CD4-positive, alpha-beta T cell treated with Interleukin-1 beta for 1 hour (primary cell): ENCODE data around the gene CFB.
"Not testable (repeated sequence)": the region's sequence is repeated elsewhere in the genome, so short reads cannot be mapped to it uniquely, and the experiment has no call there.

Source experiments
- DNase-seq, 2 donors: peaks; one replicate each; pipeline ENCODE4 v3.0.0-alpha.2; 2020 to 2022

The CFB gene

DNA sequence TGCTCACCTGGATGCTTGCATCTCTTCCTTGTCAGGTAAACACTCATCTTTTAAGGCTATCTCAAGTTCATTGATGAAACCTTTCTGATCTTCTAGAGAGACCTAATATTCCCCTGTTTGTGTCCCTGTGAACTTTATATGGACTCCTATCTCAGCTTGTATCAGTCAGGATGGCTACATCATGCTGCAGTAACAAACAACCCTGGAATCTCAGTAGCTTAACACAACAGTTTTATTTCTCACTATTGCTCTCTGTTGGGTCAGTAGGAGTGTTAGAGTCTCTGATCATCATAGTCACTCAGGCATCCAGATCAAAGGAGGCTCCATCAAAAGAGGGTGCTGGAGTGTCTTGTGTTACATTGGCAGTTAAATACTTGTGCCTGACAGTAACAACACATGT is 30.5 kb upstream of the CFB start:
- no peak for DNase-seq

DNA sequence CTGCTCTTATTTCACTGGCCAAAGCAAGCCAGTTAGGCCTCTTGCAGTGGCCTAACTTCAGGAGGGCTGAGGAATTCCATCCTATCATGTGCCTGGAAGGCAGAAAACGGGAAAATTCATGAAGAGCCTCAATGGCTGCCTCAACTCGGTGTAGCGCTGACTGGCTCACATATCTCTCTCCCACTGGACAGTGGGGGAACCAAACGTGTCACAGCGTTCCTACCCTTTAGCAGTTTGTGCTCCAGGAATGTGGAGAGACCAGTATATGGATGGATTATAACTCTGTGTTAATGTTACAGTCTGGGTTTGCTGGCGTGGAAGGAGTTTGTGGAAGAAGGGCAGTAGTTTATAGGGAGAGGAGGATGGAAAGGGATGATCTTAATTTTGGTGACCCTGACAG is 30.1 kb upstream of the CFB start:
- DNase-seq = no peak

DNA sequence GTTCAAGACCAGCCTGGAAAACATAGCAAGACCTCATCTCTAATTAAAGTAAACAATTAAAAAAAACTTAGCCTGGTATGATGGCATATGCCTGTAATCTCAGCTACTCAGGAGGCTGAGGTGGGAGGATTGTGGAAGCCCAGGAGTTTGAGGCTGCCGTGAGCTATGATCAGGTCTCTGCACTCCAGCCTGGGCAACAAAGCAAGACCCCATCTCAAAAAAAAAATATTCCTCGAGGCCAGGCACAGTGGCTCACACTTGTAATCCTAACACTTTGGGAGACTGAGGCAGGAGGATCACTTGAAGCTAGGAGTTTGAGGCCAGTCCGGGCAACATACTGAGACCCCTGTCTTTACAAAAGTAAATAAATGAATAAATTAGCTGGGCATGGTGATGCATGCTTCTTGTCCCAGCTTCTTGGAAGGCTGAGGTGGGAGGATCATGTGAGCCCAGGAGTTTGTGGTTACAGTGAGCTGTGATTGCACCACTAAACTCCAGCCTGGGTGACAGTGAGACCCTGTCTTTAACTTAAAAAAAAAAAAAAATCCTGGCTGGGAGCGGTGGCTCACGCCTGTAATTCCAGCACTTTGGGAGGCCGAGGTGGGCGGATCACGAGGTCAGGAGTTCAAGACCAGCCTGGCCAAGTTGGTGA is 27.7 kb upstream of the CFB start:
- DNase-seq = no peak

DNA sequence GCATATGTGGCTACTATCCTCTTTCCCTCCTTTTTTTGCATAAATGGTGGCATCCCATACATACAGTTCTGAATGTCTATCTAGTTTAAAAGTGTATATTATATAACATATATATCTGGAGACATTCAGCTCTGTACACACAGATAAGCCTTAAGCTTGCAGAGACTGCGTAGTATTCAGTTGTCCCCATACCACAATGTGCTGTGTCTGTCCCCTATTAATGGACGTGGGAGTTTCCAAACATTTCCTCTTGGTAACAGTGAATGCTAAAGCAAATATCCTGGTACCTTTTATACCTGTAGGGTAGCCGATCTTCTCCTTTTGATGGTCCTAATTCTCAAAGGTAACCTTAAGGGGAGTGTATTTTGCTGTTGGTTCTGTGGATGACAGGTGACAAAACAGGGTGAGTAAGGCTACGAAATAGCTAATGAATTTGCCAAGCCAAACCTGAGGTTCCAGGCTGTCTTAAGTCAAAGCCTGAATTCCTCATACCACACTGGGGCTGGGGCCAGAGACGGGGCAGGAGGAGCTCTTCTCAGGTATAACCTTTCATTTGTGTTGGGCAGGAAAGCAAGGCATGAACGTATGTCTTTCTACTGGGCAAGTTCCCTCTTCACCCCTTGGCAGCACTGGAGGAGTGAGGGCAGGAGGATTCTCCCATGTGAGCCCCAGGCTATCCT is 26.1 kb upstream of the CFB start:
- DNase-seq = no peak

DNA sequence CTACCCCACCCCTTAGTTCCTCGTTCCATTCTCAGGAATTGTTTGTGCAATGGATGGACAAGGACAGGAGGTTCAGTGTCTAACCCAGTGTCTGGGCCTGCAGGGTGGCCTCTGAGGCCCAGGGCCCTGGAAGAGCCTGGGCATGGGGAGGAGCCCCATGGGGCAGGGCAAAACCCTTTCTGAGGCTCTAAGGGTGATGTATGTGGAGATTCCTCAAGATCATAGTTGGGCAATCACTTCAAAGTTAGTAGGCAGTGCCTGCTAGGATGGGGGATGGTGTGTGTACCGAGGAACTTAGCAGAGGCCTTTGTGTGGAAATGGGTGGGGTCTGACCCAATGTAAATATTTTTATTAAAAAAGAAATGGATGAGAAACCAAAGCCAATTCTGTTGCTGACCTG is 25.1 kb upstream of the CFB start:
- no peak for DNase-seq

DNA sequence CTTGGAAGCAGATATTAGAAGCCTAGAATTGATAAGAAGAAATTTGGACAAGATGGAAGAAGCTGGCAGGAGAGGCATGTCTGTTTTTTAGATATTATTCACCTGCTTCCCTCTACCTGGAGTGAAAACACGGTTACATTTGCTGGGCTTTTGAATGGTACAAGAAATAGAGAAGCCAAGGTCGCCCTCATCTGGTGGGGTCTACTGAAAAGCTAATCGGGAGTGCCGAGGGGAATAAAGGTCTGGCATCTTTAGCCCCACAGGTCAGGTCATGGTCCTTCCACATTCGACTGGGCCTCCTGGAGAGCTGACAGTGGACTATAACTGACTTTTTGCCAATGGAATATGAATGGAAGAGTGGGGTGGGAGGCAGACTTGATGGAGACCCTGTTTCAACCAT is 23.0 kb upstream of the CFB start:
- DNase-seq = no peak

DNA sequence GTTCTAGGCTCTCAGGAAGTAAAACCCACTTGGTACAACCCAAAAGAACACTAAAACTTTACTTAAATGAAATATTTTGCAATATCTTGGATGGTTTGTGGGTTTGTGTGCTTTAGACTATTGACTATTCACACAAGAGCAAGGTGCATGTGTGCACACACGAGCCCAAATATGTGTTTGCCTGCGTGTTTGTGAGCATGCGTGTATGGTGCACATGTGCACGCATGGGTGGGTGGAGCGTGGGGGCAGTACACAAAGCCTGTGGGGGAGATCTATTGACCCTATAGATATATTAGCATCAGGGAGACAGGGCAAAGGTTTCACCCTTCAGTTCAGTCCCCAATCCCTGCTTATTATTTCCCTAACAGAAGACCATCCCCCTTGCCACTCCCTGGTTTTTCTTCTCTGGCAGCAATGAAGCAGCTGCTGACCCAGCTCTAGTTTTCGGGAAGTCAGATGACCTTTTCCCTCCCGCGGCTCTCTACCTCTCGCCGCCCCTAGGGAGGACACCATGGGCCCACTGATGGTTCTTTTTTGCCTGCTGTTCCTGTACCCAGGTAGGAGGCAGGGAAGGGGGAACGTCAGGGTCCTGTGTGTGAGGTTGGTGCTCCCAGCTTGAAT is 18.5 kb upstream of the CFB start, which contains the start of gene C2:
TSS of gene C2 (plus strand) at position 476 of the 621 bp plus-strand sequence. CDS start at position 512, 36 bp downstream.
- DNase-seq = no peak

DNA sequence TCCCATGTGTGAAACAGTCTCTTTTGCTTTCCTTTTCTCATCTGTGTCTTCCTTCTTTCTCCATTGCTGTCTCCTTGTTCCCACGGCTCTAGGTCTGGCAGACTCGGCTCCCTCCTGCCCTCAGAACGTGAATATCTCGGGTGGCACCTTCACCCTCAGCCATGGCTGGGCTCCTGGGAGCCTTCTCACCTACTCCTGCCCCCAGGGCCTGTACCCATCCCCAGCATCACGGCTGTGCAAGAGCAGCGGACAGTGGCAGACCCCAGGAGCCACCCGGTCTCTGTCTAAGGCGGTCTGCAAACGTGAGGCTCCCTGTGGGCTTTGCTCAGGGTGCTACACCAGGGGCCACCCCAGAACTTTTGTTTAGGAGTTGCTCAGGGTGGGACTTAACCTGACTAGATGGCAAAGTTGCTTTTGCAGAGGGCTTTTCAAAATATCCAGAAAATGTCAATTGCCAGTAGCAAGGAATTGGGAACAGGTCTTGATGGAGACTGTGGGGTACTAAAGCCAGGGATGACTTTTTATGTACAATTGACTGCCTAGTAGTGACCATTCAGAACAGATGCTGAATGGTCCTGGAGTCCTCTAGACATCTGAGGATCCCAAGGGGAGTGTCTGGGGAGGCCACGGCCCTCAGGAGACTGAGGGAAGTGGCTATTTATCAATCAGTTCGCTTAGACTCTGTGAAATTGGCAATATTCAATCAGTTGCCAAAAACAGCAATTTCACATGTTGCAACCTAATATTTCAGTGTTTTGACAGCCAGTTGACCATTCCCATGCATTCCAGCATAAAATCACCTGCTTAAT is 17.8 kb upstream of the CFB start:
- DNase-seq = no peak

DNA sequence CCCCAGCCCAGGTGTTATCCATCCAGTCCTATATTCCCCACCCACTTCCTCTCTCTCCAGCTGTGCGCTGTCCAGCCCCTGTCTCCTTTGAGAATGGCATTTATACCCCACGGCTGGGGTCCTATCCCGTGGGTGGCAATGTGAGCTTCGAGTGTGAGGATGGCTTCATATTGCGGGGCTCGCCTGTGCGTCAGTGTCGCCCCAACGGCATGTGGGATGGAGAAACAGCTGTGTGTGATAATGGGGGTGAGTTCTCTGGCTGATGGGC is 17.3 kb upstream of the CFB start:
- no peak for DNase-seq

DNA sequence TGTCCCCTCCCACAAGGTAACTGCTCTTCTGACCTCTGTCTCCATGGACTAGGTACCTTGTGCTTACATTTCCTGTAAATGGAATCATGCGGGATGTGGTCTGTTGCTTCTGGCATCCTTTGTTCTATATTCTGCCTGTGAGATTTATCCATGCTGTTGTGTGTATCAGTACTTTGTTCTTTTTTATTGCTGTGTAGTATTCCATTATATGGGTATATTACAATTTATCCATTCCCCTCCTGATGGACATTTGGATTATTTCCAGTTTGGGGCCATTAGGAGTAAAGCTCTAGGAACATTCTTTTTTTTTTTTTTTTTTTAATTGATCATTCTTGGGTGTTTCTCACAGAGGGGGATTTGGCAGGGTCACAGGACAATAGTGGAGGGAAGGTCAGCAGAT is 14.9 kb upstream of the CFB start:
- no peak for DNase-seq

DNA sequence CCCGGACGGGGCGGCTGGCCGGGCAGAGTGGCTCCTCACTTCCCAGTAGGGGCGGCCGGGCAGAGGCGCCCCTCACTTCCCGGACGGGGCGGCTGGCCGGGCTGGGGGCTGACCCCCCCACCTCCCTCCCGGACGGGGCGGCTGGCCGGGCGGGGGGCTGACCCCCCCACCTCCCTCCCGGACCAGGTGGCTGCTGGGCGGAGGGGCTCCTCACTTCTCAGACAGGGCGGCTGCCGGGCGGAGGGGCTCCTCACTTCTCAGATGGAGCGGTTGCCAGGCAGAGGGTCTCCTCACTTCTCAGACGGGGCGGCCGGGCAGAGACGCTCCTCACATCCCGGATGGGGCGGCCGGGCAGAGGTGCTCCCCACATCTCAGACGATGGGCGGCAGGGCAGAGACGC is 13.8 kb upstream of the CFB start:
- not testable (repeated sequence) for DNase-seq

DNA sequence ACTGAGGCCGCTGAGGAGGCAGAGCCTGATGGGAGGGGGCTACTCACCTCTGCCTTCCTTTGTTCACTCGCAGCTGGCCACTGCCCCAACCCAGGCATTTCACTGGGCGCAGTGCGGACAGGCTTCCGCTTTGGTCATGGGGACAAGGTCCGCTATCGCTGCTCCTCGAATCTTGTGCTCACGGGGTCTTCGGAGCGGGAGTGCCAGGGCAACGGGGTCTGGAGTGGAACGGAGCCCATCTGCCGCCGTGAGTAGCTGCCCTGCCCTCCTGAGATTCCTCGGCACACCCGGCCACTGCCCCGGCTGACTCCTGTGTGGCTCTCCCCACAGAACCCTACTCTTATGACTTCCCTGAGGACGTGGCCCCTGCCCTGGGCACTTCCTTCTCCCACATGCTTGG is 12.4 kb upstream of the CFB start:
- DNase-seq = no peak

DNA sequence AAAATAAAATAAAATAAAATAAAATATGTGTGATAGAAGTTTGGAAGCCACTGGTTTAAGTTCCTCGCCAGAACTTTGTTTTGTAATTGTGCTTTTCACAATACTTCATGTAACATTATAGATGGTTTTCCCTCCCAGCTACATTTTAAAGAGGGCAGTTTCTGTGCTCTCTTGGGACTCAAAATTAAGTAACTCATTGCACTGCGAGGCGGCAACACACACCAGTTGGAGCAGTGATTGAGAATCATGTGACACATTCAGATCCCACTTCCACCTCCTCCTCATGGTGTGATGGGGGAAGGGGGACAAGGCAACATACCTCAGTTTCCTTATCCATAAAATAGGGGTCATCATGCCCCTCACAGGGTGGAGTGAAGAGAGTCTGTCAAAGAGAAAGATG is 10.9 kb upstream of the CFB start:
- no peak for DNase-seq

DNA sequence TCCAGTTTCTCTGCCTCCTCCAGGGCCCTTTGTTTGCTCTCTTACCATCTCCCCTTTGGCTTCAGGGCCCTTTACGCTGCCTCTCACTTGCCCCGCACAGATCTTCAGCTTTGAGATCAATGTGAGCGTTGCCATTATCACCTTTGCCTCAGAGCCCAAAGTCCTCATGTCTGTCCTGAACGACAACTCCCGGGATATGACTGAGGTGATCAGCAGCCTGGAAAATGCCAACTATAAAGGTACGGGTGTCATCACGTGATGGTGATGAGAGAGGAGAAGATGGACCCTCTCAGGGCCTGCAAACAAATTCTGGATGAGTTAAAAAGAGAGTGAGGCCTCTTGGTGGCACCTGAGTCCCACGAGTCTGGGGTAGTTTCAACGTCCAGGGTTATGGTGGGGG is 10.1 kb upstream of the CFB start:
- DNase-seq = no peak

DNA sequence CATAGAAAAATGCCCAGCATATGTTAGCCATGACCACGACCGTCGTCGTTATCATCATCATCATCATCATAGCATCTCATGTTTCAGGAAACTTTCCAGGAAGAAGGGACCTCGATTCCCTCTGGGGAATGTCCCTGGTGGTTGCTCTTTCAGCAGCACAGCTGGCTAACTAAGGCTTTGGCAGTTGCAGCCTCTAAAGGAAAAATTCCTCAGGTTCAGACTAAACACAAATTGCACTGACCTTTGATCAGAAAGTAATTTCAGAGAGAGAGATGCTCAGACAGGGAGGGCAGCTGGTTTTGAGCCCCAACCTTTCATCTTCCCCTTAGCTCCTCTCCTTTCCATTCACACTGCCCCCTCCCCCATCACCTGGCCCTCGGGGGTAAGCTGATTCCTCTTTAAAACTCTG is 5.6 kb upstream of the CFB start:
- DNase-seq = no peak

DNA sequence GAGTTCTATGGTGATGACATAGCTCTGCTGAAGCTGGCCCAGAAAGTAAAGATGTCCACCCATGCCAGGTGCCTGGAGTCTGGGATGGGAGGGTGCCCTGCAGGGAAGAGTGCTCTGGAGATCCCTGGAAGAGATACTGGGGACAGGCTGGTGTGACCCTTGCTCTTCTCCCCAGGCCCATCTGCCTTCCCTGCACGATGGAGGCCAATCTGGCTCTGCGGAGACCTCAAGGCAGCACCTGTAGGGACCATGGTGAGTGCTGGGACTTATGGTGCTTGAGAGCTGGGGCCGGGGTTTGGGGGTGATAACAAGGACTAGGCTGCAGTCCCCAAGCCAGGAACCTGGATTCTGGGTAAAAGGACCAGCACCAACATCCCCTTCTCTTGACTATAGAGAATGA is 2.2 kb upstream of the CFB start:
- no peak for DNase-seq

DNA sequence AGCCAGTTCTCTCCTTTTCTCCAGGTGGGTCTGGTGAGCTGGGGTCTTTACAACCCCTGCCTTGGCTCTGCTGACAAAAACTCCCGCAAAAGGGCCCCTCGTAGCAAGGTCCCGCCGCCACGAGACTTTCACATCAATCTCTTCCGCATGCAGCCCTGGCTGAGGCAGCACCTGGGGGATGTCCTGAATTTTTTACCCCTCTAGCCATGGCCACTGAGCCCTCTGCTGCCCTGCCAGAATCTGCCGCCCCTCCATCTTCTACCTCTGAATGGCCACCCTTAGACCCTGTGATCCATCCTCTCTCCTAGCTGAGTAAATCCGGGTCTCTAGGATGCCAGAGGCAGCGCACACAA is 765 bp upstream of the CFB start:
- no peak for DNase-seq

DNA sequence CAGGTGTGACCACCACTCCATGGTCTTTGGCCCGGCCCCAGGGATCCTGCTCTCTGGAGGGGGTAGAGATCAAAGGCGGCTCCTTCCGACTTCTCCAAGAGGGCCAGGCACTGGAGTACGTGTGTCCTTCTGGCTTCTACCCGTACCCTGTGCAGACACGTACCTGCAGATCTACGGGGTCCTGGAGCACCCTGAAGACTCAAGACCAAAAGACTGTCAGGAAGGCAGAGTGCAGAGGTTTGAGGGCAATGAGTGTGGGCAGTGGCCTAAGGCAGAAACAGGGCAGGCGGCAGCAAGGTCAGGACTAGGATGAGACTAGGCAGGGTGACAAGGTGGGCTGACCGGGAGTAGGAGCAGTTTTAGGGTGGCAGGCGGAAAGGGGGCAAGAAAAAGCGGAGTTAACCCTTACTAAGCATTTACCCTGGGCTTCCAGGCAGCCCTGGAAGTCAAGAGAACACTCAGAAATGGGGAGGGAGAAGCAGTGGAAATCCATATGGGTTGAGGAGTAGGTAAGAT is 533 bp downstream of the CFB start:
- DNase-seq = no peak

DNA sequence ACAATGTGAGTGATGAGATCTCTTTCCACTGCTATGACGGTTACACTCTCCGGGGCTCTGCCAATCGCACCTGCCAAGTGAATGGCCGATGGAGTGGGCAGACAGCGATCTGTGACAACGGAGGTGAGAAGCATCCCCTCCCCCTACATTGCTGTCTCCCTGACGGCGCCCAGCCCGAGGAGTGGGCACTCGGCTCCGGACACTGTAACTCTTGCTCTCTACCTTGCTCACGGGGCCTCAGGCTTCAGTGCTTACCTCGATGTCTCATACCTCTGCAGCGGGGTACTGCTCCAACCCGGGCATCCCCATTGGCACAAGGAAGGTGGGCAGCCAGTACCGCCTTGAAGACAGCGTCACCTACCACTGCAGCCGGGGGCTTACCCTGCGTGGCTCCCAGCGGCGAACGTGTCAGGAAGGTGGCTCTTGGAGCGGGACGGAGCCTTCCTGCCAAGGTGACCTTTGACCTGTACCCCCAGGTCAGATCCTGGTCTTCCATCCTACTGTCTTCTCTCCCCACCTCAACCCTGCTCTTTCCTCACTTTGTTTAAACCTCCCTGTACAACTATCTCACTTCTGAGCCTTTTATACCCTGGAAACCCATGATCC is 1.3 kb downstream of the CFB start:
- no peak for DNase-seq

DNA sequence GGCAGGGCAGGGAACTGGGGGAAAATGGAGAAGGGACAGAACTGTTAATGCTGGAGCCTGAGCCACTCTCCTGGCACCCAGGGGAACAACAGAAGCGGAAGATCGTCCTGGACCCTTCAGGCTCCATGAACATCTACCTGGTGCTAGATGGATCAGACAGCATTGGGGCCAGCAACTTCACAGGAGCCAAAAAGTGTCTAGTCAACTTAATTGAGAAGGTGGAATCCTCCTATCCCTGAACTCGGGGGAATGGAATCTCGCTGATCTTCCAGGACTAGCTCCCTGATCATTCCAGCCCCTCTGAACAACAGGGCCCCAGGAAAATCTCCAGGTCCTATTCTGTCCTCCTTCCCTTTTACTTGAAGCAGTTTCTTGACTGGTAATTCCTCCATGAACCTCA is 2.0 kb downstream of the CFB start:
- no peak for DNase-seq

DNA sequence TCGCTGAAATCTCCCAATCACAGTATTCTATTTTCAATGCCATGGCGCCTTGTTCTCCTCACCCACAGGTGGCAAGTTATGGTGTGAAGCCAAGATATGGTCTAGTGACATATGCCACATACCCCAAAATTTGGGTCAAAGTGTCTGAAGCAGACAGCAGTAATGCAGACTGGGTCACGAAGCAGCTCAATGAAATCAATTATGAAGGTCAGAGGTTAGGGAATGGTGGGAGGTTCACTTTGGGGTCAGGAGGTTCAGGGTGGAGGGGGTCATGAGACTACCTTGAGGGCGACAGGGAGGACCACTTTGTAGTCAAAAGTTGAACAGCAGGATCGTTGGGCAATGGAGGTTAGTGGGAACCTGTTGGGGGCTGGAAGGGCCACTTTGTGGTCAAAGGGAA is 2.4 kb downstream of the CFB start:
- no peak for DNase-seq

DNA sequence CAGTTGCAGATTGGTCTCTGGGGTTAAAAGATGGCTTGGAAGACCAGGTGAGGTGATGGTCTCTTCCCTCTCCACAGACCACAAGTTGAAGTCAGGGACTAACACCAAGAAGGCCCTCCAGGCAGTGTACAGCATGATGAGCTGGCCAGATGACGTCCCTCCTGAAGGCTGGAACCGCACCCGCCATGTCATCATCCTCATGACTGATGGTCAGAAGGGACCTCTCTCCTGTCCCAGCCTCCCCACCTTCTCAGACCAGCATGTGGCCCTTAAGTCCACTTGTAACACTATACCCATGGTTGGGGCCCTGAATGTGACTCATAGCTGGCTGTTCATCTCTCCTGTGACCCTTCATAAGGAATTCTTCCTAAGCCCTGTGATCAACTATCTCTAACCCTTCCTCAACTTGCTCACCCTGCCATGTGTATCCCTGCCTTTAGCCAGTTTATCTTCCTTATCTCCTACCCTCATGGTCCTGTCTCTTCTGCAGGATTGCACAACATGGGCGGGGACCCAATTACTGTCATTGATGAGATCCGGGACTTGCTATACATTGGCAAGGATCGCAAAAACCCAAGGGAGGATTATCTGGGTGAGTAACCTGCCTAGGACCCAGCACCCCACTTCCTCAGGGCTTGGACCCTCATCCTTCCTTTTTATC is 3.0 kb downstream of the CFB start:
- DNase-seq = no peak
